Measurements from ENCODE around the gene PDE6A. TPM values are rescaled to one million over a fixed set of nuclear protein-coding genes. Genes with fewer than 3 reads are reported as not detected.

The PDE6A gene
- total and polyA plus RNA-seq, 2 of the 13 experiments (the other 11 are each of a cell fraction or from before 2014, with no cell fraction given) = 0.01 TPM; not detected in 1

- TF ChIP-seq HNRNPK (IDR thresholded peaks at IDR 0.05; ENCODE audit: low read depth, low read length, poor library complexity, severe bottlenecking) (no peak), MXD1 (CRISPR knock-in tag; IDR thresholded peaks at IDR 0.05) (peak; percentile 70; the same call in 1 of the 2 replicates), ZNF33A (CRISPR knock-in tag; IDR thresholded peaks at IDR 0.05; ENCODE audit: borderline replicate concordance) (peak; percentile 56; the same call in 1 of the 2 replicates), MIER2 (CRISPR knock-in tag; IDR thresholded peaks at IDR 0.05) (0 out of 2 replicates have a peak, but pooled peaks have one; percentile 12), ZNF530 (CRISPR knock-in tag; IDR thresholded peaks at IDR 0.05; ENCODE audit: low read depth) (no peak), ZNF367 (CRISPR knock-in tag; IDR thresholded peaks at IDR 0.05; ENCODE audit: borderline replicate concordance) (no peak), RAD21 (CRISPR knock-in tag; IDR thresholded peaks at IDR 0.05) (peak; percentile 48; the same call in 1 of the 2 replicates), CENPT (CRISPR knock-in tag; IDR thresholded peaks at IDR 0.05; ENCODE audit: low read depth) (no peak), ZNF143 (CRISPR knock-in tag; IDR thresholded peaks at IDR 0.05) (no peak), PHF21A (CRISPR knock-in tag; IDR thresholded peaks at IDR 0.05) (peak; percentile 52; the same call in 1 of the 2 replicates), MAX (IDR thresholded peaks at IDR 0.05) (peak; percentile 86), TFE3 (CRISPR knock-in tag; IDR thresholded peaks at IDR 0.05) (peak; percentile 71; the same call in 1 of the 2 replicates), ZNF558 (CRISPR knock-in tag; IDR thresholded peaks at IDR 0.05; ENCODE audit: borderline replicate concordance) (peak; percentile 83; the same call in 1 of the 2 replicates), ZNF747 (CRISPR knock-in tag; IDR thresholded peaks at IDR 0.05; ENCODE audit: borderline replicate concordance) (no peak), ZNF432 (CRISPR knock-in tag; IDR thresholded peaks at IDR 0.05; ENCODE audit: borderline replicate concordance) (no peak), SALL2 (CRISPR knock-in tag; IDR thresholded peaks at IDR 0.05) (peak; percentile 55; the same call in 1 of the 2 replicates), ZNF570 (CRISPR knock-in tag; IDR thresholded peaks at IDR 0.05; ENCODE audit: borderline replicate concordance) (no peak), HDAC6 (IDR thresholded peaks at IDR 0.05; ENCODE audit: low read depth, low read length) (no peak), CREBL2 (CRISPR knock-in tag; IDR thresholded peaks at IDR 0.05; ENCODE audit: borderline replicate concordance) (no peak), PLSCR1 (CRISPR knock-in tag; IDR thresholded peaks at IDR 0.05; ENCODE audit: borderline replicate concordance) (no peak), FOXJ3 (CRISPR knock-in tag; IDR thresholded peaks at IDR 0.05; ENCODE audit: borderline replicate concordance) (no peak), SRY (CRISPR knock-in tag; IDR thresholded peaks at IDR 0.05) (peak; percentile 83), ZNF414 (CRISPR knock-in tag; IDR thresholded peaks at IDR 0.05) (no peak), IRF1 (CRISPR knock-in tag; IDR thresholded peaks at IDR 0.05; ENCODE audit: low read depth) (no peak; the same call in 1 of the 2 replicates)
These were observed 15.9 kb upstream of the PDE6A start, which contains the start of gene SLC26A2 (continued) for GRCh38 chr5:149960272-149961185.
